HUDEP-2 (cell line): ENCODE measurements around the gene PDE4D.
"Not testable (repeated sequence)": the region's sequence is repeated elsewhere in the genome, so short reads cannot be mapped to it uniquely, and the experiment has no call there.

Source experiments
- DNase-seq, 76 experiments: peaks; one replicate each; lab custom pipeline; 2025; ENCODE audit not compliant: unreplicated experiment in 76 of 76; lab: John Stamatoyannopoulos, UW

The PDE4D gene

DNA sequence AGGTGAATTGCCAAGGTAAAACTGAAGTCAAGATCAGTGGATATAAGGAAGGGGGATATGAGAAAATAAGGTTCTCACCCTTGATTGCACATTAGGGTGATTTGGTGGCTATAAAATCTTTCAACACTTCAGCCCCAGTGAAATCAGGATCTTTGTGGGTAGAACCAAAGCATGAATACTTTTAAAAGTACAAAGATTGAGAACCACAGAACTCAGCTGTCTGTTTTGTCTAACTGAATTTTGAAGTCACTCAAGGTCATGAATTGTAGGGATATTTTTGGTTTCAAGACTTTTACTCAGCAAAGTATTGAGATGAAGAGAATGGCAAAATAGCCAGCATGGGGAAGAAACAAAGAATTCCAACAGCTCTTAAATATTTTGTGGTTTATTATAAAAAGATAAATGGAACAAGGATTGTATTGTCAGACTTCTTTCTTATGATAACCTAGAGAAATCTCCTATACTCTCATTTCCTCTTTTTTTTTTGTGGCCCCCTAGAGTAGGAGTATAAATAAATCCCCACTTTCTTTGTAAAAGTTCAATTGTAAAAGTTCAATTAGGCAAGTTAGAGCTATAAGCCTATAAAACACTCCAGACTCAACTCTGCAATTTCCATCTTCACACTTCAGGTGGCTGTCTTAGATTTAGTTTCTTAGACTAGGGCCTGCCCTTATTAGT lies 272.9 kb downstream of the PDE4D start:
- no peak for DNase-seq

DNA sequence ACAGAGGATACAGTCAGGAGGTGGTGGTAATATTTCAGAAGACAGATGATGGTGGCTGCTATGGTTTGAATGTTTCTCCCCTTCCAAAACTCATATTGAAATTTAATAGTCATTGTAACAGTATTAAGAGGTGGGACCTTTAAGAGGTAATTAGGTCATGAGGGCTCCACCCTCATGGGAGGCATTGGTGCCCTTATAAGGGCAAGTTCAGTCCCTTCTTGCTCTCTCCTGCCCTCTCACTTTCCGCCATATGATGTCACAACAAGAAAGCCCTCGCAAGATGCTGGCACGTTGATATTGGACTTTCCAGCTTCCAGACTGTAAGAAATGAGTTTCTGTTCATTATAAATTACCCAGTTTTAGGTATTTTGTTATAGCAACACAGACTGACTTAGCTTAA lies 274.9 kb downstream of the PDE4D start:
- no peak for DNase-seq

DNA sequence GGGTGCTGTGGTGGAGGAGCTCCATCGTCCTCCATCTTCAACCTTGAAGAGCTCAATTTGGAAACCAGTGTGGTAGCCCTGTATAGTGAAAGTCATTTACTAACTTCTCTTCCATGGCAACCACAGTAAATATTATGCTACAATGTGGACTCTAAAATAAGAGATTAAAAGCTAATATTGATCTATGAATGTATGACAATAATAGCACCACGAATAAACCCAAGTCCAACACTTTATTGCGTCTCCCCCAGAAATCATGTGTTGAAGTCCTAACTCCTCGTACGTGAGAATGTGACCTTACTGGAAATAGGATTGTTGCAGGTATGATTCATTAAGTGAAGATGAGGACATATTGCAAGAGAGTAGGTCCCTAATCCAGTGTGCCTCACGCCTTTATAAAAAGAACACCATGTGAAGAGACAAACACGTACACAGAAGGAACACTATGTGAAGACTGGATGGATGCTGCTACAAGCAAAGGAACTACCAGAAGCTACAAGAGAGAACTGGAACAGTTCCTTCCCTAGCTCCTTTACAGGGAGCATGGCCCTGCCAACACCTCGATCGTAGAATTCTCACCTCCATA lies 276.2 kb downstream of the PDE4D start:
- no peak for DNase-seq

DNA sequence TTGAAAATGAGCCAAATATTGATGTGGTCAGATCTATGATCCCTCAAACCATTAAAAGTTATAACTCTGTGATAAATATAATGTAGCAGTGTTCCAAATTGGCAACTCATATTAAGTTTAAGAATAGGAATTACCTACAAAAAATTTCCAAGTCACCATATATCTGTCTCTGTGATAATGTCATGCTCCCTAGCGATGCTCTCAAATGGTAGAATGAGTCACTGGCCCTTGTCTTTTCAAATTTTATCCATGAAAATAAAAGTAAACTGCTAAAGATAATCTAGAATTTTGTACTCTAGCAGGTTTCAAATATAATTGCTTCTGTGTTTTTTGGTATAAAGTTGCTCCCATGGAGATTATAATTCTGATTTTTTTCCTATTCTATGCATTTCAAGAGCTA lies 277.1 kb downstream of the PDE4D start:
- DNase-seq, result no peak

DNA sequence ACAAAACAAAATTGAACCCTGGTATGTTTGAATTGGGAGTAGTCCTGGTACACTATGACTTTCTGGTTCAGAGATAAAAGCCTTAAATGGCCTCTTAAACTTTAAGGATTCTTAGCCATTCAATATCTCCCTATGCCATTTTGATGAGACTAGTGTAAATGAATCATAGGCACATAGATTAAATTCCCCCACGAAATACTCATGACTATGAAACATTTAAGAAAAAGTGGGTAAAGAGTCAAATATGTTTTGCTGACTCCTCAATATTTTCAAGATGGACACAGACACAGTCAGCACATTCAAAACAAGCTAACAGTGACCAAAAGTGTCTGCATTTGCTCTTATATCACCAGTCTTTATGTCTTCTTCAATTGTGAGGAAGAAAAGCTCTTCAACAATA lies 278.3 kb downstream of the PDE4D start:
- DNase-seq, result no peak

DNA sequence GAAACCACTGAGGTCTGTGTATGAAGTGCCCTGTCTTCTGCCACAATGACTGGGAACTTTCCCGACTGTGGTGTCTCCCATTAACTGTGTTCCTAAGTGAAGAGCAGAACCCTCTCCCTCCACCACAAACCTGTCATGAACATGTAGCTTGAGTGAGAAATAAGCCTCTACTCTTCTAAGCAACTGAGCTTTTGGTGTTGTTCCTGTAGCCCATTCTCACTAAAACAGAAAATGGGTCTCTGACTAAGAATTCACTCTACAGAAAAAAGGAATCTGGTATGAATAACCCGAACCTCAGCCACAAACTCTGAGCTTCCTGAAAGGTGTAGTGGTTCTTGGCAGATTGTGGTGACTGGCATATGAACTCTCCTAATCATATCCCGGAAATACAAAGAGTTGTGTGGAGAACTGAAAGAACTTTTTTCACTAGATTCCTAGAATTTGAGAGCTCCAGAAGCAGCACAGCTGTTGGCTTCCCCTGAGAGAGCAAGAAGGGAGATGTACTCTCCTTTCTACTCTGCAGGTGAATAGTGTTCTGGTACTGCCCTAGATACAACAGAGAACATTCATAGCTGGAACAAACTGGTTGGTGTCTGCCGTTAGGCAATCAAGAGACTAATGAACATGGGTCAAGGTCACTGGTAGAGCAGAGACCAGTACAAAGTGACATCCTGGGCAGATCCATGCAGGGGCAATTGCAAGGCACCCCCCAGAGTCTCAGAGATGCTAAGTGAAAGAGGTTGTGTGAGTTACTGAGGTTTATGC lies 283.8 kb downstream of the PDE4D start:
- DNase-seq, result no peak

DNA sequence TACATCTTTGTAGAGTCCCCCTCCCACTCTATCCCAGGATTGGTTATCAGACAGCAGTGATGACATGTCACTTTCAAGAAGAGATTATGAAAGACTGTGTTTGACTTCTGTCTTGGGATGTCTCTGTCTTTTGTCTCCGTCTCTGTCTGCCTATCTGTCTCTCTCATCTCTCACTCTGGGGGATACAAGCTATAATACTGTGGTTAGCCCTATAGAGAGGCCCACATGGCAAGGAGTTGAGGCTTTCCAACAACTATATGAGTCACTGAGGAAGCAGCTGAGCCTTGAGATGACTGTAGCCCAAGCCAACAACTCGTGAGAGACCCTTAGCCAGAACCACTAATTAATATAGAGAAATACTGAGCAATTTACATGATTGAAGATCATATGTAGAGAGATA lies 284.8 kb downstream of the PDE4D start:
- DNase-seq, result no peak

DNA sequence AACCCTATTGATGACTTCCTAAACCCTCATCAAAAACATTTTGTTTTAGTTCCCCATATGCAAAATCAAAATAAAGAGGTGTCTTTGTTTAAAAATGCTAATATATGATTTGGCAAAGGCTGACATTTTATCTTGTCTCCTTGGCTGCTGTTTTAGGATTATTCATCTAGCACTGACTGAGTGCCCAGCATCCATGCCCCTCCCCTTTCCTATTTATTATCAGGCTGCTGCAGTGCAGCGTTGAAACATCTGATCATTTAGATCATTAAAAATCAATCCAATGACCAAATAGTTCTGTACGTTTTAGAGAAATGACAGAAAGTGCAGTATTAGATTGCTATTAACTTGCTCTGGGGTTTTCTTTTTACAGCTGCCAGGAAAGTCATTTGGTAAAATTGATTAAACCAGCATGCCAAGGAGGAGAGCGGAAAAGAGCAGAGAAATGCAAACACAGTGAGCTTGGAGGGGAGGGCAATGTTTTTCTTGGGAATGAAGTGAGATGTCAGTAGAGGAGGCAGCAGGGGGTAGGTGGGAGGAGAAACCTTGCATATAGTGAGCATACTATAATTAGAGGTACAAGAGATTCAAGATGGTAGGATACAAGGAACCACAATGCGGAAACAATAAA lies 286.3 kb downstream of the PDE4D start:
- no peak for DNase-seq

DNA sequence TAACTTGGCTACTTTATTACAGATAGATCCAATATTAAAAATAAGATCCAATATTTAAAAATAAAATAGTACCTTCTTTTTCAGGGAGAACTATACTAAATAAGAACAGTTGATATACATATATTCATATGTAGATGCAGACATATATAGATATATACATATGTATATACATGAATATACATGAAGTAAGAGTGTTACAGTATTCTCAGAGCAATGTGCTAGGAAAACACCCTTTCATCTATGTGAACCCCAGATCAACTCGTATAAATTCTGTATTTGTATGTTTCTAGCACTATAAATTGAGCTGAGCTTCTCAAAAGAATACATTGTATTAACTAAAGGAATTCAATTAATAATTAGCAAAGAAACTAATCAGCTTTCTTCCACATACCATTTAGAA lies 287.6 kb downstream of the PDE4D start:
- no peak for DNase-seq

DNA sequence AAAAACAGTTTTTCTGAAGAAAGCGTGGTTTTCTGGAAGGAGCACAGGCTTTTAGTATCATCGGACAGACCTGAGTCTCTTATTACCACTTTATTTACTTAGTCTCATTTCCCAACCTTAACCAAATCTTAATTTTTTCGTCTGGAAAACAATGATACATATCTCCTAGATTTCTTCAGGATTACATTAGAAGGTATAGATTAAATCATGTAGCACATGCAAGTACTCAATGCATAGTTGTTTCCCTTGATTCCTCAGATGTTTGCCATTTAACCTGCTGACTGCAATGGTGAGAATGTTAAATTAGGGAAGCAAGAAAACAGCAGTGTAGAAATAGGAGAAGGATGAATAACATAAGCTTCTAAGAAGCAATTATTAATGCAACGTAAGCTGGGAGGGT lies 289.4 kb downstream of the PDE4D start:
- DNase-seq, result no peak

DNA sequence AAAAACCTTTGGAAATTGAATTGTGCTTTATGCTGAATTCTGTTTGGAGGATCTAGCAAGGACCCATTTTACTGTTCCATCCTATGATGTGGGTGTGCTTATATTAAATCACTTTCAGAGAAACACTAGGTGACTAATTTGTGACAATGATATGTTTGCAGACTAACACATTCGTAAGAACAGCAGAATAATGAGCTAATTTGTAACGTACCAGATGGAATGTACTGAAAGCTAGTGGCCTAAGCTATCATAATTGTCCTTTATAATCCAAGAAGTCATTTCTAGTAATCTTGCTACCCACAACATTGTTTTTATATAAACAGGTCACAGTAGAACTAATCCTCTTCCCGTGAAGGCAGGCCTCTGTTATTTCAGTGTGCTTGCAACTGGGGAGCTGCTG lies 292.5 kb downstream of the PDE4D start:
- no peak for DNase-seq

DNA sequence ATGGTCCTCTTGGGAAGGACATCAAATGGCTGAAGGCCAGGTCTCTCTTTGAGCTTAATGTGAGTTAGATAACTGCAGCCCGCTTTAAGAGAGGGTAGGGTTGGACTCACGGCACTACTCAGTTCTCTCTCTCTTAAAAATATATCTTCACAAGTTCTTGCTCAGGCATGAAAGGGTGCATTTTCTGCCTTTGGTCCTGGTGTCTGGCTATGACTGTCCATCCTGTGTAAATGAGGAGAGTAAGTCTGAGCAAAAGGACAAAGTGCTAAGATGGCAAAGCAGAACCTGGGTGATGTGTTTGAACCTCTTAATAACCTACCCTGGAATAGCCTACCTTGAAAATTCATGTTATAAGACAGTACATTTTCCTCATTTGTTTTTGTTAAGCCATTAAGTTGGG lies 293.4 kb downstream of the PDE4D start:
- no peak for DNase-seq

DNA sequence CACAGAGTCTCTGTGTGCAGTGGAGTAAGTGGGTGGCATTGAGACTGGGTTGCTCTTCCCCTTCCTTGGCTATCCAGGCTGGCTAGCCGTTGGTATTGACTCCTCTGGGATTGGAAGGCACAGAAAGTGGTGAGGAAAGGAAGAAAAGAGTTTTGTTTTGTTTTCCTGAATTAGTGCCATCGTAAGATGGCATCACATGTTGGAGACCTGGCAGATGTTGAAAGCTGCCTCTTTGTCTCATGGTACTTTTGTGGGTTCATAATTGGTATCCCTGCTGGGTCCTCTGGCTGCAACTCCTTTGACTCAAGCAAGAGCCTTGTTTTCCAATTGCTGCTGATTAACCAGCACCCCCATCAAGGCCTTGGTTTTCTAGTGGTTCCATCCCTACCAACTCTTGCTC lies 293.8 kb downstream of the PDE4D start:
- DNase-seq, result no peak

DNA sequence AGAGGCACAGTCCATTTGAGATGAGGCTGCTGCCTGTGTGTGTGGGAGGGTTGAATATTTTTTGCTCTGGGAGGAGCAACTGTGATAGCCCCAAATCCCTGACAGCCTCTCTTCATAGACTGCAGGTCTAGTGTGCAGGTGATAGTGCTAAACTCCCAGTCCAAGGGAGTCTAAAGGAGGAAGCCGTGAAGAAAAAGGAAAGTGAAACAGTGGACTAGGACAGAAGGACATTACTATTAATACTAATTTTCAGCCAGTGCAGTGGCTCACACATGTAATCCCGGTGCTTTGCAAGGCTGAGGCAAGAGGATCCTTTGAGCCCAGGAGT lies 295.0 kb downstream of the PDE4D start:
- no peak for DNase-seq

DNA sequence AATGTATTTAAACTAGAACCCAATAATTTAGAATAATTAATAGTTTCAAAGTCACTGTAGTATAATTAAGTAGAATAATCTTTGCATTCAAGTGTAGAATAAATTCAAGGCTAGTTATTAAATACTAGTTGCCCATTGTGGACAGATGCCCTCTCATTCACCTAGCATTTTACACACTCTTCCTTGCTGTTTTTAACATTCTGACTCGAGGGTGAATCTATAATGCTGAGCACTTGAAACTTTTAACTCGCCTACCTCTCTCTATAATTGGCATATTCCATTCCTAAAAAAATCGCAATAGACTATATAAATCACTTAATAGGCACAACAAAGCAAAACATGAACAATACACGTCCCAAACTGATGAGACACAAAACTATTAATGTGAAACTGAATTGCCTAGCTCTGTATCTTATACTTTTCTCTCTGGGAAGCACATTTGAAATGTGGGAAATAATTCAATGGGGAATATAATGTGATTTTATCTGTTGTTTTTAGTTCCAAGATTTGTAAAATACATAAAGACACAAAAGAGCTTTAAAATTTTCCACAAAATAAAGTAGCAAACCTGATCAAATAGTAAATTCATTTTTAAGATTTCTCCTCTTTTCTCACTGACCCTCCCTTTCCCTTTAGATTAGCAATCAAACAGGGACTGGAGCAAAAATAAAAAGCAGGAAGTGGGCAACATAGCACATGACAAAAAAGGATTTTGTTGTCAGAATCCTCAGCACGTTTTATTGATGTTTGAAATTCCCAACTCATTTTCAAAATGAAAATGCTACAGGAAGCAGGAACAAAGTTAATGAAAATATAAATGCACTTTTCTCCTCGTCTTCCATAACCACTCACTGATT lies 295.6 kb downstream of the PDE4D start:
- no peak for DNase-seq

DNA sequence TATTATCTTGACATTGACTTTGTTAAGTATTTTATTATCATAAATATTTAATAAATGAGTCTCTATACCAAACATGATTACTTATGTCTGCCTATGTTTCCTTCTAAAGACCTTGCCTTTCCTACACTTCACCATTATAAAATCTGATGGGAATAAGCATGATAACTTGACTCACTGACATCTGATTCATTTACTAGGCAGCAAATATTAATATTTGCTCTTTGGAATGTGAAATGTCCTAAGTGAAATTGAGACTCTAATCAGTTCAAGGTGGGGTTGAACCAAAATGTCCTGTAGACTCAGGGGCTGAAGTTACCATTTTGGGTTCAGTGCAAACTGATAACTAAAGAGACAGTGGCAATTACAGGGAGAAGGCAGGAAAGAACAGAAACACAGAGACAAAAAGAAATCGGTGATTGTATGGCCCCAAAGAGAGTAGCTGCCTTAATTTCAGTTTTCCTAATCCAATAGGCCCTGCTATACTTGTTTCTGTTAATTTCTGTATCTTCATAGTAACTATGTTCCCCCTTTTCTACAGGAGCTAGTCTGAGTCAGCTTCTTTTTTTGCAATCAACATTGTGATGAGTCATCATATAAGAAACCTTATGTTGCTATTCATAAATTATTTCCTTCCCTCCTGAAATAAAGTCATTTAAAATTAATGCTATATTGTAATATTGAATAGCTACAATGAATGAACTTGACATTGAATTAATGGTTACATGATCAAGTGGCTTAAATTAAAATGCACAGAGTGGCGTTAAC lies 296.8 kb downstream of the PDE4D start:
- DNase-seq, result no peak

DNA sequence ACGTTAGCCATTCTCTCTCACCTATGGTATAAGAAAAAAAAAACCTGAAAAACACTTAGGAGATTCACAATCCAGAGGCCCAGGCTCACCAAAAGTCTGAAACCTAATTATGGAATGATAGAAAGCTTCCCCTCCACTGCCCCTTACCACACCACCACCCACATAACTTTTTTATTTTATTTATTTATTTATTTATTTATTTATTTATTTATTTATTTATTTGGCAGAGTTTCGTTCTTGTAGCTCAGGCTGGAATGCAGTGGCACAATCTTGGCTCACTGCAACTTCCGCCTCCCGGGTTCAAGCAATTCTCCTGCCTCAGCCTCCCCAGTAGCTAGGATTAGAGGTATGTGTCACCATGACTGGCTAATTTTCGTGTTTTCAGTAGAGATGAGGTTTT lies 299.4 kb downstream of the PDE4D start:
- not testable (repeated sequence) for DNase-seq

DNA sequence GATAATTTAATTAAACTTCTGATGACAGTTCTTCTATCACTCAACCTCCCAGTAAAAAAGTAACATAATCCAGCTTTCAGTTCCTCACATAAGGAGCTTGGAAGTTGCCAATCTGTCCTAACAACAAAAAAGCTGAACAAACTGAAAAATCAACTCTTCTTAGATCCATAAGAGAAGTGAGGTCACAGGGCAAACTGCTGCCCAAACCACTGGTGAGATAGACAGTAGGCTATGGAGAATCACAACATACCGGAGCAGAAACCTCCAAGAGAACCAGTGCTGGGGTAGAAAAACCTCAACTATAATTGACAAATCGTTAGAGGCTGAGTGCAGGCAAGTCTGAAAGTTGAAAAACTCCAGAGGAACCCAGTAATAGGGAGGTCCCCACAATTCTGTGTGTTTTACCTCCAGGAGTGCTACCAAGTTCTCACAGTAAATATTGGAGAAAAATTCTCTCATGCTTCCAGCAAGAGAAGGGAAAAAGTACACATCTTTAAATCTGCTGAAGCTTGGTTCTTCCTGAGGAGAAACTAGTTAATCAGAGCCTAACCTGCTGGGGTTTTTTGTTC lies 300.0 kb downstream of the PDE4D start:
- no peak for DNase-seq

DNA sequence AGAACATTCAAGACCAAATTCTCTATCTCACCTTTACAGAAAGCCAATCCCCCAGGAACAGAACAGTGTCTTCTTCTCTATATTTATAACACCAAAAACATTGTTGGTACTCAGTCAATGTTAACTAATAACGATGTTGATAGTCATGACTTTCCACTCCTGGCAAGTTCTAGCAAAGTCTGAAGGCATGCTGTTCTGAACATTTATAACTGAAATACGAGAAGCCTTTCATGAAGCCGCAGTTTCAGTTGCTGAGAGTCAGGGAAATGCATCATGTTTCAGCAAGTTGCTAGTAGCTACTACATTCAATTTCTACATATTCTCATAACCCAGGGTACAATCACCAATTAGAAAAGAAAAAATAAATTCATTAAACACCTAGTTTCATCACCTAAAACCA lies 301.4 kb downstream of the PDE4D start:
- DNase-seq, result no peak

DNA sequence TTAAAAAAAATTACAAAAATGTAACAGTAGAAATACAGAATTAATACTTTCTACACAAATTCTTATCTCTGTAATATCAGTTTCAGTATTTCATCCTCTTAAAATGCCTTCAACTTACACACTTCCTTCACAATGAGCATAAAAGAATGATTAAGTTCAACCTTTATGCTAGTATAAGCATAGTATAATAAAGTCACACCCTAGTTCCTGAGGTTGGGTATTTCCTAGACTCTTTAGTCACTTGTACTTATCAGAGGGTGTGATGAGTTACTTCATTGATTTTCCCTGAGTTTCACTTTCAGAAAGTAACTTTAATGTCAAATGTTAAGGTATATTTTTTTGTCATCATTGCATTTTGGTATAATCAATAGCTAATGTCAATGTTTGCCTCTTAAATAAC lies 302.4 kb downstream of the PDE4D start:
- no peak for DNase-seq
